ENCODE measurements around the gene SV2C.
"Not testable (repeated sequence)": the region's sequence is repeated elsewhere in the genome, so short reads cannot be mapped to it uniquely, and the experiment has no call there.

The SV2C gene

DNA sequence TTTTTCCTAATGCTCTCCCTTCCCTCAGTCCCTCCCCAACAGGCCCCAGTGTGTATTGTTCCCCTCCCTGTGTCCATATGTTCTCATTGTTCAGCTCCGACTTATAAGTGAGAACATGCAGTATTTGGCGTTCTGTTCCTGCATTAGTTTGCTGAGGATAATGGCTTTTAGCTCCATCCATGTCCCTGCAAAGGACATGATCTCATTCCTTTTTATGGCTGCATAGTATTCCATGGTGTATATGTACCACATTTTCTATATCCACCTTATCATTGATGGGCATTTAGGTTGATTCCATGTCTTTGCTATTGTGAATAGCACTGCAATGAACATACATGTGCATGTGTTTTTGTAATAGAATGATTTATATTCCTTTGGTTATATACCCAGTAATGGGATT is 6.0 kb downstream of the SV2C start:
- in situ Hi-C loops (cut with HindIII; ENCODE audit: low pct_ligation_motif_present, low pct_unique_long_range_greater_than_20kb, low sequenced_read_pairs); DNase-seq: not testable (repeated sequence)

DNA sequence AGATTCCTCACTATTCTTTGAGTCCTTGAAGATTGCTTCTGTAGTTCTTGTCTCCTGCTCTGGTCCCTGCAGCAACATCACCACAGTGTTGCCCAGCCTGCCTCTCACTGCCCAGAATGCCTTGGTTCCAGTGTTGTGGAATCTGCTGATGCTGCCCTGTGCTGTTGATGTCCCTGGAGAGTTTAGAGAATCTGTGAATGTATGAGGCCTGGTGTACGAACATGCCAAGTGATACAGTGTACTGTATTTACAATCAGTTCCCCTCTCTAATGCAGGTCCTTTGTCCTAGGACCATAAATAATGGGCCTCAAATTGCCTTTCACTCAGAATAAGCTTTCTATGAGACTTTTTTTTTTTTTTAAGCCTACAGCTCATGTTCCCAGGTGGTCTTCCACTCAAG is 8.2 kb downstream of the SV2C start:
- no peak for DNase-seq
- in situ Hi-C loops (cut with HindIII; ENCODE audit: low pct_ligation_motif_present, low pct_unique_long_range_greater_than_20kb, low sequenced_read_pairs), result no loop called here

DNA sequence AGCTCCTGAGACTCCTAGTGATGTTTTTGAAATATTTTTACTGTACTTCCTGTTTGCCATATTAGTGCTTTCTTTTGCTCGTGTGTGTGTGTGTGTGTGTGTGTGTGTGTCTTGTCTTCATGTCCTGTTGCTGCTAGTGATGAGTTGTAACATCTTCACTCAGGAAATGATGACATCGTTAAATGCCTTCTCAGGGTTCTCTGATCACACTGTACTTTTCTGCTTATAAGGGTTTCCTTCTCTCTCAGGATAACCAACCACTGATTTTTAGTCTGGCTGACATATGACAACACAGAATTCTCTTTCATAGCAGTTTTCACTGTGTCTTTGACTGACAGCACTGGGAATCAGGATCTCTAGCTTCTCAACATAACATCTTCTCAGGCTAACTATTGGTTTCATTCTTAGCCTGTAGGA is 16.1 kb downstream of the SV2C start:
- no peak for DNase-seq

GRCh38 chr5:76099756-76100155 is 16.6 kb downstream of the SV2C start:
- in situ Hi-C loops (cut with HindIII; ENCODE audit: low pct_ligation_motif_present, low pct_unique_long_range_greater_than_20kb, low sequenced_read_pairs), result no loop called here
- no peak for DNase-seq

More for the DNA sequence above, 16.1 kb downstream of the SV2C start:
- in situ Hi-C loops (cut with HindIII; ENCODE audit: low pct_ligation_motif_present, low pct_unique_long_range_greater_than_20kb, low sequenced_read_pairs), result no loop called here

GRCh38 chr5:76104027-76104426 is 20.8 kb downstream of the SV2C start:
- in situ Hi-C loops (cut with HindIII; ENCODE audit: low pct_ligation_motif_present, low pct_unique_long_range_greater_than_20kb, low sequenced_read_pairs), result no loop called here
- DNase-seq, result peak; percentile 25

DNA sequence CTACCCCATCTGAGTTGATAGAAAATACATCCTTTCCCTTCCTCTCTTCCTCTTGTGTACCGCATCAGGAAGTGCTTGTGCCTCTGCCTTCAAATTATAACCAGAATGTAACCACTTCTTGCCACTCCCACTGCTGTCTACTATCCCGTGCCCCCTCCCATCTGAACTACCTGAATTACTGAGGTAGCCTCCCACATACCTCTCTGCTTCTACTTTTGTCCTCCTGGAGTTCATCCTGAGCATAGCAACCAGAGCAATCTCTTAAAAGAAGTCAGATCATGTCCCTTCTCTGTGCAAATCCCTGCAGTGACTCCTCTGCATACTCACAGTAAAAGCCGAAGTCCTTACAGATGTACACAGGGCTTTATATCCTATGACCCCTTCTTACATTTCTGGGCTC is 23.0 kb downstream of the SV2C start:
- DNase-seq, result no peak
- in situ Hi-C loops (cut with HindIII; ENCODE audit: low pct_ligation_motif_present, low pct_unique_long_range_greater_than_20kb, low sequenced_read_pairs), result no loop called here

- in situ Hi-C loops (cut with HindIII; ENCODE audit: low pct_ligation_motif_present, low pct_unique_long_range_greater_than_20kb, low sequenced_read_pairs), result no loop called here
Measured at GRCh38 chr5:76111477-76112174, 28.4 kb downstream of the SV2C start.

GRCh38 chr5:76113103-76113502 is 29.9 kb downstream of the SV2C start:
- in situ Hi-C loops (cut with HindIII; ENCODE audit: low pct_ligation_motif_present, low pct_unique_long_range_greater_than_20kb, low sequenced_read_pairs), result no loop called here
- DNase-seq, result no peak

More at GRCh38 chr5:76111477-76112174, 28.4 kb downstream of the SV2C start:
- DNase-seq, result no peak

- DNase-seq, result no peak
- in situ Hi-C loops (cut with HindIII; ENCODE audit: low pct_ligation_motif_present, low pct_unique_long_range_greater_than_20kb, low sequenced_read_pairs), result no loop called here
Measured at GRCh38 chr5:76114179-76114851, 31.1 kb downstream of the SV2C start.

GRCh38 chr5:76125346-76125745 is 42.2 kb downstream of the SV2C start:
- no peak for DNase-seq
- in situ Hi-C loops (cut with HindIII; ENCODE audit: low pct_ligation_motif_present, low pct_unique_long_range_greater_than_20kb, low sequenced_read_pairs), result no loop called here

DNA sequence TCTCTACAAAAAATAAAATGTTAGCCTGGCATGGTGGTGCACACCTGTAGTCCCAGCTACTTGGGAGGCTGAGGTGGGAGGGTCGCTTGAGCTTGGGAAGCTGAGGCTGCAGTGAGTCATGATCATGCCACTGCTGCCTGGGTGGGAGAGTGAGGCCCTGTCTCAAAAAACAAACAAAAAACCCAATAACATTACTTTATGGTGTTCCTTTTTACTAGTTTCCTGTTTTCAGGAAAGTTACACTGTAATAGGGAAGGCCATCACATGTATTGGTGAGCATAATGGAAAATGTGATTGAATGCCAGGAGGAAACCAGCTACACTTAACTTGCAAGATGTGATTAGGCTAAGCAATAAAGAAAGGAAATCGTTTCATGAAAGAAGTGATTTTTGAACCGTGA is 42.7 kb downstream of the SV2C start:
- in situ Hi-C loops (cut with HindIII; ENCODE audit: low pct_ligation_motif_present, low pct_unique_long_range_greater_than_20kb, low sequenced_read_pairs), result no loop called here
- DNase-seq, result no peak

- in situ Hi-C loops (cut with HindIII; ENCODE audit: low pct_ligation_motif_present, low pct_unique_long_range_greater_than_20kb, low sequenced_read_pairs), result no loop called here
- DNase-seq, result no peak
Measured at GRCh38 chr5:76134003-76134402, 50.8 kb downstream of the SV2C start.

- no peak for DNase-seq
- in situ Hi-C loops (cut with HindIII; ENCODE audit: low pct_ligation_motif_present, low pct_unique_long_range_greater_than_20kb, low sequenced_read_pairs), result no loop called here
Measured at GRCh38 chr5:76134646-76135045, 51.5 kb downstream of the SV2C start.

GRCh38 chr5:76137887-76138542 is 54.8 kb downstream of the SV2C start:
- in situ Hi-C loops (cut with HindIII; ENCODE audit: low pct_ligation_motif_present, low pct_unique_long_range_greater_than_20kb, low sequenced_read_pairs), result no loop called here

GRCh38 chr5:76143884-76144283 is 60.7 kb downstream of the SV2C start:
- no peak for DNase-seq
- in situ Hi-C loops (cut with HindIII; ENCODE audit: low pct_ligation_motif_present, low pct_unique_long_range_greater_than_20kb, low sequenced_read_pairs), result no loop called here

More at GRCh38 chr5:76137887-76138542, 54.8 kb downstream of the SV2C start:
- no peak for DNase-seq

DNA sequence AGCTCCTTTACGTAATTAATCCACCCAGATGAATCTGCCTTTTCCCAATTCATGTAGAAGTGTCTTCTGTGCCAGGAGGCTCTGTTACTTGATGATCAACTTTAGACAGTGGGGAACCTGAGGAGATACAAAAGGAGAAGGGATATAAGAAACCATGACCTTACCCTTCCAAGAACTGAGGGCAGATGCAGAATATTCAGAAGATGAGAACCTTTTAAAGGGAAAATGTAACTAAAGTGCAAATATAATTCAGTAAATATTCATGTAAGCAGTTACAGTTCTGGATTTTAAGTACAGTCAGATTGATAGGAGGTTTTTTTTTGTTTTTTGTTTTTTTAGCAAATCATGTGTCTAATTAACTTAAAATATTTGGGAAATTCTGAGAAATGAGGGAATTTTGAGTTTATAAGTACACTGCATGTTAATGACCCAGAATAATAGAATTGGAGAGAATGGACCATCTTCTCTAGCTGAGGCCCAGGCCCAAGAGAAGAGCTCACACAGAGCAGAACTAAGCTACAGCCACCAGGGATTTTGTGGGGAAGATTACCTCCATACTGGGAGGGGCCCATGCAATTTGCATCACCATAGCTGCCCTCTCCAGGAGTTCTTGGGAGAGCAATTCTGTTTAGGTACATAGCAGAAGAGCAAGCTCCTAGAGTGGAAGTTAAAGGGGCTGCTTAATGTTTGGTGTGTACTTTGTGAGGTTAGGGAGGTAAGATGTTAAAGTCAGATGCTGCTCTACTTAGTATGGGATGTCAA is 61.5 kb downstream of the SV2C start:
- in situ Hi-C loops (cut with HindIII; ENCODE audit: low pct_ligation_motif_present, low pct_unique_long_range_greater_than_20kb, low sequenced_read_pairs), result no loop called here
- DNase-seq, result no peak

GRCh38 chr5:76145945-76146344 is 62.8 kb downstream of the SV2C start:
- peak; percentile 13 for DNase-seq
- in situ Hi-C loops (cut with HindIII; ENCODE audit: low pct_ligation_motif_present, low pct_unique_long_range_greater_than_20kb, low sequenced_read_pairs), result no loop called here

DNA sequence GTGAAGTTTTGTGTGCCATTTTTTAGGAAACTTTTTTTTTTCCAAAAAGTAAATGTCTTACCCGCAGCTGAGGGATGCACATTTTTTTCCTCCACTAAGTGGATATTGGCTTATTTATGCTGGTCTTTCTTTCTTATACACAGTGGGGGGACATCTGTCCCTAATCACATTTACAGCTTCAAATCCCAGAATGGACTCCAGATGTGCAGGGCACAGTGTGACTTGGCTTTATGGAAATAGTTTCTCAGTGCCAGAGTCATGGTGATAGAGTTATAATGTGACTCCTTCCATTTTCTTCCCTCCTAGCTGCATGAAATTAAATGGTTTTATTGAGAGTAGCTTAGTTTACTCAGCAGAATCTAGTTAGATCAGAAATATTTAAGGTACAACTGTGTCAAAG is 66.5 kb downstream of the SV2C start:
- in situ Hi-C loops (cut with HindIII; ENCODE audit: low pct_ligation_motif_present, low pct_unique_long_range_greater_than_20kb, low sequenced_read_pairs), result no loop called here

DNA sequence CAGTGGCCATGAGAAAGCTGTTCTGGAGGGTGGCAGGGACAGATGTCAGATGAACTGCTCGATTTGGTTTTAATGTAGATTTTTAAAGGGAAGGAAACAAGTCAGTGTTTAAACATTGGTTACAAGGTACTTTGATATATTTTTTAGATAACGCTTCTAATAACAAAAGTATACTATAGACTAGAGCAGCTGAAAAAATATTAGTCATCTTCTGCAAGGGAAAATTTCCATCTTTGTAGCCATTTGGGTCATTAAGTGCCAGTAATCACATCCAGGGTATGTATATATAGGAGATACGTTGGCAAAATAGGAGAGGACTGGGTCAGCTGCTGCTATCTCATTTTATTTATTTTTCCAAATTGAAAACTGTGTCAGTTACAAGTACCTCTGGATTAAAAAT is 69.0 kb downstream of the SV2C start:
- in situ Hi-C loops (cut with HindIII; ENCODE audit: low pct_ligation_motif_present, low pct_unique_long_range_greater_than_20kb, low sequenced_read_pairs), result no loop called here
- no peak for DNase-seq

More for the DNA sequence above, 66.5 kb downstream of the SV2C start:
- no peak for DNase-seq
